ENCODE data around the gene FOXN4.

Gene FOXN4

GRCh38 chr12:109289004-109289403, 20.1 kb downstream of the FOXN4 start:
- no peaks in the 10 kb centered on the region for H3K27me3 ChIP-seq (ENCODE audit: control insufficient read depth, insufficient read depth, low read length)
- no peak overlapping the region for H3K4me3 ChIP-seq (ENCODE audit: low read length)
- H3K4me1 ChIP-seq (ENCODE audit: control insufficient read depth, insufficient read depth, low read length), result peaks cover 7% of the 10 kb centered on the region
- no peaks in the 10 kb centered on the region for H3K36me3 ChIP-seq (ENCODE audit: control insufficient read depth, insufficient read depth, low read length)
- no peak overlapping the region for H3K9ac ChIP-seq (ENCODE audit: low read length)
- no peak overlapping the region for H3K27ac ChIP-seq (ENCODE audit: low read depth, low read length)

- H3K4me3 ChIP-seq (ENCODE audit: low read length), result no peak overlapping the region
- no peak overlapping the region for H3K9ac ChIP-seq (ENCODE audit: low read length)
- H3K4me1 ChIP-seq (ENCODE audit: control insufficient read depth, insufficient read depth, low read length), result peaks cover 7% of the 10 kb centered on the region
- no peaks in the 10 kb centered on the region for H3K36me3 ChIP-seq (ENCODE audit: control insufficient read depth, insufficient read depth, low read length)
- H3K27ac ChIP-seq (ENCODE audit: low read depth, low read length), result no peak overlapping the region
- H3K27me3 ChIP-seq (ENCODE audit: control insufficient read depth, insufficient read depth, low read length), result no peaks in the 10 kb centered on the region
Observed at GRCh38 chr12:109288571-109288970, 20.5 kb downstream of the FOXN4 start.

- H3K36me3 ChIP-seq (ENCODE audit: control insufficient read depth, insufficient read depth, low read length), result no peaks in the 10 kb centered on the region
- H3K4me3 ChIP-seq (ENCODE audit: low read length), result no peak overlapping the region
- no peak overlapping the region for H3K9ac ChIP-seq (ENCODE audit: low read length)
- H3K27ac ChIP-seq (ENCODE audit: low read depth, low read length), result no peak overlapping the region
- no peaks in the 10 kb centered on the region for H3K27me3 ChIP-seq (ENCODE audit: control insufficient read depth, insufficient read depth, low read length)
- H3K4me1 ChIP-seq (ENCODE audit: control insufficient read depth, insufficient read depth, low read length), result peaks cover 7% of the 10 kb centered on the region
Observed at GRCh38 chr12:109287811-109288469, 21.1 kb downstream of the FOXN4 start.

- Histone ChIP-seq H3K36me3 (ENCODE audit: control insufficient read depth, insufficient read depth, low read length) (no peaks in the 10 kb centered on the region), H3K4me3 (ENCODE audit: low read length) (no peak overlapping the region), H3K4me1 (ENCODE audit: control insufficient read depth, insufficient read depth, low read length) (peaks cover 7% of the 10 kb centered on the region)
Observed at GRCh38 chr12:109287181-109287580, 21.9 kb downstream of the FOXN4 start.

GRCh38 chr12:109286652-109287051, 22.4 kb downstream of the FOXN4 start:
- Histone ChIP-seq H3K4me1 (ENCODE audit: control insufficient read depth, insufficient read depth, low read length) (peaks cover 7% of the 10 kb centered on the region), H3K27ac (ENCODE audit: low read depth, low read length) (no peak overlapping the region), H3K36me3 (ENCODE audit: control insufficient read depth, insufficient read depth, low read length) (no peaks in the 10 kb centered on the region), H3K4me3 (ENCODE audit: low read length) (no peak overlapping the region), H3K27me3 (ENCODE audit: control insufficient read depth, insufficient read depth, low read length) (no peaks in the 10 kb centered on the region), H3K9ac (ENCODE audit: low read length) (no peak overlapping the region)

More at GRCh38 chr12:109287181-109287580, 21.9 kb downstream of the FOXN4 start:
- Histone ChIP-seq H3K9ac (ENCODE audit: low read length) (no peak overlapping the region), H3K27ac (ENCODE audit: low read depth, low read length) (no peak overlapping the region), H3K27me3 (ENCODE audit: control insufficient read depth, insufficient read depth, low read length) (no peaks in the 10 kb centered on the region)

- no peak overlapping the region for H3K4me3 ChIP-seq (ENCODE audit: low read length)
- H3K4me1 ChIP-seq (ENCODE audit: control insufficient read depth, insufficient read depth, low read length), result peaks cover 6% of the 10 kb centered on the region
- no peaks in the 10 kb centered on the region for H3K36me3 ChIP-seq (ENCODE audit: control insufficient read depth, insufficient read depth, low read length)
- H3K27me3 ChIP-seq (ENCODE audit: control insufficient read depth, insufficient read depth, low read length), result no peaks in the 10 kb centered on the region
- H3K9ac ChIP-seq (ENCODE audit: low read length), result no peak overlapping the region
- H3K27ac ChIP-seq (ENCODE audit: low read depth, low read length), result no peak overlapping the region
Observed at GRCh38 chr12:109286252-109286651, 22.8 kb downstream of the FOXN4 start.

GRCh38 chr12:109284392-109284791, 24.7 kb downstream of the FOXN4 start:
- Histone ChIP-seq H3K4me1 (ENCODE audit: control insufficient read depth, insufficient read depth, low read length) (no peaks in the 10 kb centered on the region), H3K4me3 (ENCODE audit: low read length) (no peak overlapping the region), H3K36me3 (ENCODE audit: control insufficient read depth, insufficient read depth, low read length) (no peaks in the 10 kb centered on the region), H3K27ac (ENCODE audit: low read depth, low read length) (no peak overlapping the region), H3K27me3 (ENCODE audit: control insufficient read depth, insufficient read depth, low read length) (no peaks in the 10 kb centered on the region), H3K9ac (ENCODE audit: low read length) (no peak overlapping the region)

GRCh38 chr12:109281452-109281851, 27.6 kb downstream of the FOXN4 start:
- Histone ChIP-seq H3K9ac (ENCODE audit: low read length) (no peak overlapping the region), H3K4me1 (ENCODE audit: control insufficient read depth, insufficient read depth, low read length) (peaks cover 16% of the 10 kb centered on the region), H3K27ac (ENCODE audit: low read depth, low read length) (no peak overlapping the region), H3K36me3 (ENCODE audit: control insufficient read depth, insufficient read depth, low read length) (no peaks in the 10 kb centered on the region), H3K27me3 (ENCODE audit: control insufficient read depth, insufficient read depth, low read length) (no peaks in the 10 kb centered on the region), H3K4me3 (ENCODE audit: low read length) (no peak overlapping the region)

GRCh38 chr12:109279525-109279924, 29.6 kb downstream of the FOXN4 start:
- H3K4me1 ChIP-seq (ENCODE audit: control insufficient read depth, insufficient read depth, low read length), result peaks cover 16% of the 10 kb centered on the region
- no peak overlapping the region for H3K27ac ChIP-seq (ENCODE audit: low read depth, low read length)
- H3K27me3 ChIP-seq (ENCODE audit: control insufficient read depth, insufficient read depth, low read length), result no peaks in the 10 kb centered on the region
- no peak overlapping the region for H3K9ac ChIP-seq (ENCODE audit: low read length)
- no peaks in the 10 kb centered on the region for H3K36me3 ChIP-seq (ENCODE audit: control insufficient read depth, insufficient read depth, low read length)
- no peak overlapping the region for H3K4me3 ChIP-seq (ENCODE audit: low read length)

- Histone ChIP-seq H3K4me1 (ENCODE audit: control insufficient read depth, insufficient read depth, low read length) (peaks cover 16% of the 10 kb centered on the region), H3K9ac (ENCODE audit: low read length) (no peak overlapping the region), H3K36me3 (ENCODE audit: control insufficient read depth, insufficient read depth, low read length) (no peaks in the 10 kb centered on the region), H3K27ac (ENCODE audit: low read depth, low read length) (no peak overlapping the region), H3K27me3 (ENCODE audit: control insufficient read depth, insufficient read depth, low read length) (no peaks in the 10 kb centered on the region), H3K4me3 (ENCODE audit: low read length) (no peak overlapping the region)
Observed at GRCh38 chr12:109278912-109279311, 30.2 kb downstream of the FOXN4 start.

GRCh38 chr12:109277899-109278762, 31.0 kb downstream of the FOXN4 start:
- peaks cover 16% of the 10 kb centered on the region for H3K4me1 ChIP-seq (ENCODE audit: control insufficient read depth, insufficient read depth, low read length)
- H3K27me3 ChIP-seq (ENCODE audit: control insufficient read depth, insufficient read depth, low read length), result no peaks in the 10 kb centered on the region
- H3K27ac ChIP-seq (ENCODE audit: low read depth, low read length), result peak overlapping the region; percentile 18
- H3K4me3 ChIP-seq (ENCODE audit: low read length), result no peak overlapping the region
- no peaks in the 10 kb centered on the region for H3K36me3 ChIP-seq (ENCODE audit: control insufficient read depth, insufficient read depth, low read length)
- H3K9ac ChIP-seq (ENCODE audit: low read length), result no peak overlapping the region

- Histone ChIP-seq H3K4me1 (ENCODE audit: control insufficient read depth, insufficient read depth, low read length) (peaks cover 16% of the 10 kb centered on the region), H3K27me3 (ENCODE audit: control insufficient read depth, insufficient read depth, low read length) (no peaks in the 10 kb centered on the region), H3K9ac (ENCODE audit: low read length) (no peak overlapping the region), H3K36me3 (ENCODE audit: control insufficient read depth, insufficient read depth, low read length) (no peaks in the 10 kb centered on the region), H3K4me3 (ENCODE audit: low read length) (no peak overlapping the region), H3K27ac (ENCODE audit: low read depth, low read length) (no peak overlapping the region)
Observed at GRCh38 chr12:109277255-109277898, 31.7 kb downstream of the FOXN4 start.

Data from rectal smooth muscle tissue (tissue), 1 donor.